GM12872 (cell line): ENCODE results near the gene DOCK1.

ENCODE experiments used
- CTCF ChIP-seq: IDR thresholded peaks from 3 replicates; pipeline ENCODE4 v1.5.1; 2011; ENCODE audit warnings: low read depth, mild to moderate bottlenecking, low read length, moderate library complexity; ENCODE audit not compliant: insufficient read depth

Gene DOCK1

GRCh38 chr10:126993208-126993607 lies 88.0 kb downstream of the DOCK1 start:
- TF ChIP-seq CTCF, result no peak

- no peak for TF ChIP-seq CTCF
Observed at GRCh38 chr10:126997801-126998590, 92.8 kb downstream of the DOCK1 start.

DNA sequence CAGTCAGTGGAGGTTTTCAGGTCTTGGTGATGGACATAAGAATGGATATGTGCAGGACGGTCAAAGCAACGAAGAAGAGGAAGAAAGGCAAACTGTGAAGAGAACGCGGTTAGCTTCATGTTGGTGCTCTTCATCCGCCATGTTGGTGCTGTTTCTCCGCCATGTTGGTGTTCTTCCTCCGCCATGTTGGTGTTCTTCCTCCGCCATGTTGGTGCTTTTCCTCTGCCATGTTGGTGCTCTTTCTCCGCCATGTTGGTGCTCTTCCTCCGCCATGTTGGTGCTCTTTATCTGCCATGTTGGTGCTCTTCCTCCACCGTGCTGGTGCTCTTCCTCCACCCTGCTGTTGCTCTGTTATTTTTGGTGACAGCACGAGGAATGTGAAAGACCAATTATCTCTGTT lies 95.4 kb downstream of the DOCK1 start:
- TF ChIP-seq CTCF, result no peak

- no peak for TF ChIP-seq CTCF
Observed at GRCh38 chr10:127003032-127003685, 97.9 kb downstream of the DOCK1 start.

DNA sequence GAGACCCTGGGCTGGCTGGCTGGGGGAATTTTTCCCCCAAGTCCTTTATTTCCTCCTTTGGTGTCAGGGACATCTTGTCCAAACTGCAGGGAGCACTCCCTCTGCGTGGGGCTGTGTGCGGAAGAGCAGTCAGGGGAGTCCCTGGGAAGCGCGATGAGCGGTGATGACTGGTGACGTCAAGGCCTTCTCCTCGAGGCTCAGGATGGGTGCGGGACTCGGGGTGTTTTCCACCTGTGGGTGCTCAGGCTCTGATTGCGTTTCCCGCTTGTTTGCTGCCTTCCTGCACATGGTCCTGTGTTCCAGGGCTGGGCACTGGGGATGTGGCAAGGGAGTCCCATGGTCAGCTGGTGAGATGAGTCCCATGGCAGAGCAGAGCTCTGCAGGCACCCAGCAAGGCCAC lies 101.2 kb downstream of the DOCK1 start:
- TF ChIP-seq CTCF, result no peak

DNA sequence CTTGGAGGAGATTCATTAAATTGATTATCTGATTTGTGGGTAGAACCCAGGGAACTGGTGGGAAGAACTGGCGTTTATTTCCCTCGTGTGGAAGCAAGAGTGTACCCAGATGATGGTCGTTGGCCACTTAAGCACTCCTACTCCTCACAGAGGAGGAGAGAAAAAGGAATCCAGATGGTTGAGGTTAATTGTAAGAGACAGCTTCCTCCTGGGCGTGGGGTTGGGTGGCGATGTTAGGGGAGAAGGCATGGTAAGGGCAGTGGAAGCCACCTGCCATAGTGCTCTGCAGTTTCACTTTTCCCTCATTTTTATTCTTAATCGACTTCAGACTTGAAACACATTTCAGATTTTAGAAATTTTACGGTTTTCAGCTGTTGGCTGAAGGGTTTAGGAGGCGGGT lies 104.1 kb downstream of the DOCK1 start:
- no peak for TF ChIP-seq CTCF

GRCh38 chr10:127011174-127011573 lies 105.9 kb downstream of the DOCK1 start:
- no peak for TF ChIP-seq CTCF
